HepG2 (cell line): Measurements from ENCODE around the gene ANKRD65. TPM values are rescaled to one million over a fixed set of nuclear protein-coding genes. Genes with fewer than 3 reads are reported as not detected.
A peak's percentile ranks its signal among the peaks of the same experiment; 100 is the strongest.

Source experiments
- ARNTL ChIP-seq: sonication (generic); formaldehyde crosslinking; IDR thresholded peaks from 2 replicates; pipeline ENCODE4 v1.4.0; 2020; ENCODE audit warnings: mild to moderate bottlenecking, missing genetic modification reagents
- BATF2 ChIP-seq: sonication (generic); formaldehyde crosslinking; IDR thresholded peaks from 2 replicates; pipeline ENCODE4 v1.8.0; 2022; ENCODE audit warnings: mild to moderate bottlenecking, missing genetic modification reagents, moderate library complexity
- DMAP1 ChIP-seq: IDR thresholded peaks from 2 replicates; pipeline ENCODE4 v1.6.1; 2016
- GABPA ChIP-seq, 2 experiments: IDR thresholded peaks; 2 replicates each; pipeline ENCODE4 v1.6.1; 2011 to 2016; ENCODE audit warnings: low read depth in 2 of 2, low read length in 1 of 2, missing biosample characterization in 1 of 2, missing genetic modification characterization in 1 of 2
- GLI4 ChIP-seq: sonication (generic); formaldehyde crosslinking; IDR thresholded peaks from 2 replicates; pipeline ENCODE4 v1.5.1; 2020; ENCODE audit warnings: missing genetic modification reagents, mild to moderate bottlenecking, moderate library complexity, borderline replicate concordance
- NFYC ChIP-seq: IDR thresholded peaks from 2 replicates; pipeline ENCODE4 v1.6.1; 2016; ENCODE audit warnings: missing genetic modification reagents, missing compliant biosample characterization
- NR2C2 ChIP-seq: sonication (generic); formaldehyde crosslinking; IDR thresholded peaks from 2 replicates; pipeline ENCODE4 v1.4.0; 2020; ENCODE audit warnings: missing genetic modification reagents, mild to moderate bottlenecking, moderate library complexity, borderline replicate concordance
- POLR2A ChIP-seq, 2 experiments: IDR thresholded peaks; 2 replicates each; pipeline ENCODE4 v1.6.1; 2011; ENCODE audit warnings: low read depth in 2 of 2, low read length in 2 of 2, mild to moderate bottlenecking in 1 of 2, moderate library complexity in 1 of 2; ENCODE audit not compliant: insufficient read depth in 1 of 2
- PRPF4 ChIP-seq: fragments of 200-400 bp; formaldehyde crosslinking; IDR thresholded peaks from 2 replicates; pipeline ENCODE4 v1.6.1; 2016; ENCODE audit warnings: low read length, low read depth; ENCODE audit not compliant: poor library complexity, severe bottlenecking
- SNAPC2 ChIP-seq: sonication (generic); formaldehyde crosslinking; IDR thresholded peaks from 2 replicates; pipeline ENCODE4 v1.8.1; 2022; ENCODE audit warnings: mild to moderate bottlenecking, missing genetic modification reagents
- SRF ChIP-seq: IDR thresholded peaks from 2 replicates; pipeline ENCODE4 v1.6.1; 2011; ENCODE audit warnings: mild to moderate bottlenecking, low read depth, low read length, moderate library complexity
- TMF1 ChIP-seq: sonication (generic); formaldehyde crosslinking; IDR thresholded peaks from 2 replicates; pipeline ENCODE4 v1.8.1; 2022; ENCODE audit warnings: low read depth, missing genetic modification reagents
- TOE1 ChIP-seq: sonication (generic); formaldehyde crosslinking; IDR thresholded peaks from 2 replicates; pipeline ENCODE4 v1.4.0; 2020; ENCODE audit warnings: mild to moderate bottlenecking, missing genetic modification reagents
- USF2 ChIP-seq, 2 experiments: sonication (generic) in 1 of 2; formaldehyde crosslinking in 1 of 2; IDR thresholded peaks; 2 replicates each; pipeline versions ENCODE4 v1.5.1 to v1.6.1; 2011 to 2020; ENCODE audit warnings: borderline replicate concordance in 1 of 2, low read depth in 1 of 2, low read length in 1 of 2, mild to moderate bottlenecking in 1 of 2, missing genetic modification reagents in 1 of 2, moderate library complexity in 1 of 2
- ZBTB20 ChIP-seq: sonication (generic); formaldehyde crosslinking; IDR thresholded peaks from 2 replicates; pipeline ENCODE4 v1.8.1; 2023; ENCODE audit warnings: missing genetic modification reagents, low read depth, mild to moderate bottlenecking, borderline replicate concordance
- ZNF251 ChIP-seq: sonication (generic); formaldehyde crosslinking; IDR thresholded peaks from 2 replicates; pipeline ENCODE4 v1.9.0; 2021; ENCODE audit warnings: mild to moderate bottlenecking, missing genetic modification reagents
- ZNF253 ChIP-seq: sonication (generic); formaldehyde crosslinking; IDR thresholded peaks from 2 replicates; pipeline ENCODE4 v1.8.0; 2022; ENCODE audit warnings: mild to moderate bottlenecking, missing genetic modification reagents, borderline replicate concordance
- ZNF337 ChIP-seq: sonication (generic); formaldehyde crosslinking; IDR thresholded peaks from 2 replicates; pipeline ENCODE4 v1.5.1; 2020; ENCODE audit warnings: missing genetic modification reagents, low read depth, mild to moderate bottlenecking, borderline replicate concordance
- ZNF891 ChIP-seq: sonication (generic); formaldehyde crosslinking; IDR thresholded peaks from 2 replicates; pipeline ENCODE4 v1.5.0; 2020; ENCODE audit warnings: mild to moderate bottlenecking, missing genetic modification reagents
- polyA plus RNA-seq, 8 experiments: library from polyadenylated mRNA; depleted of rRNA in 3 of 8; stranded (reverse) in 7 of 8; unstranded in 1 of 8; fragments of >200 nt; fragmentation: Illumina TruSeq in 4 of 8; extraction: Trizol in 4 of 8; gene quantifications; 2 replicates each; pipeline versions ENCODE4 v1.2.1 to v1.2.3, GENCODE V29; 2011 to 2016; ENCODE audit warnings: low read depth in 4 of 8, missing spikeins in 1 of 8, mixed read lengths in 1 of 8; ENCODE audit not compliant: insufficient read depth in 1 of 8
- total RNA-seq, 5 experiments: library from RNA; depleted of rRNA; stranded (reverse); fragments of >200 nt; fragmentation: Illumina TruSeq; extraction: Trizol; gene quantifications; 2 replicates each; pipeline ENCODE4 v1.2.3, GENCODE V29; 2016; ENCODE audit warnings: low read depth in 1 of 5
- TF ChIP-seq, protein P1 (sequence below): sonication (generic); formaldehyde crosslinking; IDR thresholded peaks from 2 replicates; pipeline ENCODE4 v1.8.0; 2022; ENCODE audit warnings: missing genetic modification reagents, mild to moderate bottlenecking, borderline replicate concordance
- TF ChIP-seq, protein P2 (sequence below): sonication (generic); formaldehyde crosslinking; IDR thresholded peaks from 2 replicates; pipeline ENCODE4 v1.5.1; 2020; ENCODE audit warnings: mild to moderate bottlenecking, missing genetic modification reagents, moderate library complexity
- TF ChIP-seq, protein P3 (sequence below): IDR thresholded peaks from 2 replicates; pipeline ENCODE4 v1.6.1; 2016; ENCODE audit warnings: low read depth

Gene ANKRD65
- total and polyA plus RNA-seq, 2 of the 13 experiments (the other 11 are each of a cell fraction or from before 2014, with no cell fraction given): 12.1 to 30.1 TPM

- TF ChIP-seq USF2 (IDR thresholded peaks at IDR 0.05; ENCODE audit: low read depth, low read length) (no peak), USF2 (CRISPR knock-in tag; IDR thresholded peaks at IDR 0.05; ENCODE audit: borderline replicate concordance) (no peak), TOE1 (CRISPR knock-in tag) (no peak), DMAP1 (peak; percentile 64; the same call in 1 of the 2 replicates), ZNF253 (CRISPR knock-in tag) (peak; percentile 53; the same call in 1 of the 2 replicates), NR2C2 (CRISPR knock-in tag) (peak; percentile 97), ZNF251 (CRISPR knock-in tag) (0 out of 2 replicates have a peak, but pooled peaks have one; percentile 23), PRPF4 (no peak), TMF1 (CRISPR knock-in tag) (0 out of 2 replicates have a peak, but pooled peaks have one; percentile 54), GABPA (IDR thresholded peaks at IDR 0.05; ENCODE audit: low read depth, low read length) (no peak), GABPA (CRISPR knock-in tag; IDR thresholded peaks at IDR 0.05; ENCODE audit: low read depth) (peak; percentile 90), ZNF891 (CRISPR knock-in tag) (peak; percentile 49; the same call in 1 of the 2 replicates), SRF (peak; percentile 4; the same call in 1 of the 2 replicates), ZNF337 (CRISPR knock-in tag) (peak; percentile 19; the same call in 1 of the 2 replicates), SNAPC2 (CRISPR knock-in tag) (no peak), ZBTB20 (CRISPR knock-in tag) (0 out of 2 replicates have a peak, but pooled peaks have one; percentile 65), NFYC (CRISPR knock-in tag) (peak; percentile 100), GLI4 (CRISPR knock-in tag) (0 out of 2 replicates have a peak, but pooled peaks have one; percentile 55), POLR2A (IDR thresholded peaks at IDR 0.05; ENCODE audit: insufficient read depth in 1 of 2, low read depth in 2 of 2, low read length in 2 of 2) (peak in 1 of 2 experiments; percentile 62; a peak in 2 of 4 replicates), ARNTL (CRISPR knock-in tag) (peak; percentile 85), BATF2 (CRISPR knock-in tag) (no peak; the same call in 1 of the 2 replicates)
- TF ChIP-seq, protein P1, sequence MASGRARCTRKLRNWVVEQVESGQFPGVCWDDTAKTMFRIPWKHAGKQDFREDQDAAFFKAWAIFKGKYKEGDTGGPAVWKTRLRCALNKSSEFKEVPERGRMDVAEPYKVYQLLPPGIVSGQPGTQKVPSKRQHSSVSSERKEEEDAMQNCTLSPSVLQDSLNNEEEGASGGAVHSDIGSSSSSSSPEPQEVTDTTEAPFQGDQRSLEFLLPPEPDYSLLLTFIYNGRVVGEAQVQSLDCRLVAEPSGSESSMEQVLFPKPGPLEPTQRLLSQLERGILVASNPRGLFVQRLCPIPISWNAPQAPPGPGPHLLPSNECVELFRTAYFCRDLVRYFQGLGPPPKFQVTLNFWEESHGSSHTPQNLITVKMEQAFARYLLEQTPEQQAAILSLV (CRISPR knock-in tag): peak; percentile 58; the same call in 1 of the 2 replicates
- TF ChIP-seq, protein P2, sequence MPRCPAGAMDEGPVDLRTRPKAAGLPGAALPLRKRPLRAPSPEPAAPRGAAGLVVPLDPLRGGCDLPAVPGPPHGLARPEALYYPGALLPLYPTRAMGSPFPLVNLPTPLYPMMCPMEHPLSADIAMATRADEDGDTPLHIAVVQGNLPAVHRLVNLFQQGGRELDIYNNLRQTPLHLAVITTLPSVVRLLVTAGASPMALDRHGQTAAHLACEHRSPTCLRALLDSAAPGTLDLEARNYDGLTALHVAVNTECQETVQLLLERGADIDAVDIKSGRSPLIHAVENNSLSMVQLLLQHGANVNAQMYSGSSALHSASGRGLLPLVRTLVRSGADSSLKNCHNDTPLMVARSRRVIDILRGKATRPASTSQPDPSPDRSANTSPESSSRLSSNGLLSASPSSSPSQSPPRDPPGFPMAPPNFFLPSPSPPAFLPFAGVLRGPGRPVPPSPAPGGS (CRISPR knock-in tag): peak; percentile 82; the same call in 1 of the 2 replicates
- TF ChIP-seq, protein P3, sequence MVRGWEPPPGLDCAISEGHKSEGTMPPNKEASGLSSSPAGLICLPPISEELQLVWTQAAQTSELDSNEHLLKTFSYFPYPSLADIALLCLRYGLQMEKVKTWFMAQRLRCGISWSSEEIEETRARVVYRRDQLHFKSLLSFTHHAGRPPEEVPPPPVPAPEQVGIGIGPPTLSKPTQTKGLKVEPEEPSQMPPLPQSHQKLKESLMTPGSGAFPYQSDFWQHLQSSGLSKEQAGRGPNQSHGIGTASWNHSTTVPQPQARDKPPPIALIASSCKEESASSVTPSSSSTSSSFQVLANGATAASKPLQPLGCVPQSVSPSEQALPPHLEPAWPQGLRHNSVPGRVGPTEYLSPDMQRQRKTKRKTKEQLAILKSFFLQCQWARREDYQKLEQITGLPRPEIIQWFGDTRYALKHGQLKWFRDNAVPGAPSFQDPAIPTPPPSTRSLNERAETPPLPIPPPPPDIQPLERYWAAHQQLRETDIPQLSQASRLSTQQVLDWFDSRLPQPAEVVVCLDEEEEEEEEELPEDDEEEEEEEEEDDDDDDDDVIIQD: no peak
Observed at GRCh38 chr1:1399187-1399871, 21.7 kb downstream of the ANKRD65 start, which contains the start of gene CCNL2 (continued).
